EL (cell line): ENCODE data around the gene HSPA12B.
A peak's percentile ranks its signal among the peaks of the same experiment; 100 is the strongest.

Source experiments
- DNase-seq: peaks from one replicate; pipeline ENCODE4 v3.0.0-alpha.2; 2016

Gene HSPA12B

GRCh38 chr20:3732327-3733118 is at the start of gene HSPA12B:
TSS of gene HSPA12B (plus strand) at chr20:3732685. CDS start at chr20:3738675, 5,990 bp downstream.
- DNase-seq = no peak

GRCh38 chr20:3685341-3685740 is 47.1 kb upstream of the HSPA12B start:
- no peak for DNase-seq

- DNase-seq = no peak
These were observed 46.1 kb upstream of the HSPA12B start for GRCh38 chr20:3686421-3686820.

- DNase-seq = peak; percentile 92
These were observed 45.6 kb upstream of the HSPA12B start for GRCh38 chr20:3686867-3687321.

GRCh38 chr20:3687655-3688054 is 44.8 kb upstream of the HSPA12B start:
- DNase-seq = peak; percentile 68

GRCh38 chr20:3689978-3690377 is 42.5 kb upstream of the HSPA12B start:
- no peak for DNase-seq

GRCh38 chr20:3690413-3690812 is 42.1 kb upstream of the HSPA12B start:
- DNase-seq = no peak

- DNase-seq = no peak
These were observed 41.2 kb upstream of the HSPA12B start for GRCh38 chr20:3691306-3691705.

GRCh38 chr20:3691897-3692296 is 40.6 kb upstream of the HSPA12B start:
- DNase-seq = no peak

GRCh38 chr20:3692706-3693294 is 39.7 kb upstream of the HSPA12B start:
- no peak for DNase-seq

GRCh38 chr20:3693376-3693775 is 39.1 kb upstream of the HSPA12B start:
- no peak for DNase-seq

- no peak for DNase-seq
These were observed 37.6 kb upstream of the HSPA12B start for GRCh38 chr20:3694864-3695263.

- no peak for DNase-seq
These were observed 36.3 kb upstream of the HSPA12B start for GRCh38 chr20:3696200-3696599.

- DNase-seq = no peak
These were observed 35.5 kb upstream of the HSPA12B start for GRCh38 chr20:3696745-3697587.

- DNase-seq = no peak
These were observed 34.7 kb upstream of the HSPA12B start for GRCh38 chr20:3697588-3698305.

- DNase-seq = no peak
These were observed 33.9 kb upstream of the HSPA12B start for GRCh38 chr20:3698591-3699001.

- DNase-seq = no peak
These were observed 33.4 kb upstream of the HSPA12B start for GRCh38 chr20:3699037-3699436.

- DNase-seq = no peak
These were observed 31.2 kb upstream of the HSPA12B start for GRCh38 chr20:3701061-3701998.

GRCh38 chr20:3702611-3703391 is 29.7 kb upstream of the HSPA12B start:
- DNase-seq = no peak

- no peak for DNase-seq
These were observed 28.4 kb upstream of the HSPA12B start for GRCh38 chr20:3704087-3704486.

GRCh38 chr20:3705491-3705969 is 27.0 kb upstream of the HSPA12B start:
- no peak for DNase-seq
